Stimulated activated CD8-positive, alpha-beta memory T cell treated with anti-CD3 and anti-CD28 coated beads, Interleukin-12 subunit alpha, Interleukin-12 subunit beta, amount 100 ng/mL, for 24 hours (primary cell): ENCODE data around the gene HNRNPA1L2.
"Not testable (repeated sequence)": the region's sequence is repeated elsewhere in the genome, so short reads cannot be mapped to it uniquely, and the experiment has no call there.

Source experiments
- DNase-seq: peaks from one replicate; pipeline ENCODE4 v3.0.0-alpha.2; 2020; ENCODE audit errors: extremely low read depth

HNRNPA1L2 gene

DNA sequence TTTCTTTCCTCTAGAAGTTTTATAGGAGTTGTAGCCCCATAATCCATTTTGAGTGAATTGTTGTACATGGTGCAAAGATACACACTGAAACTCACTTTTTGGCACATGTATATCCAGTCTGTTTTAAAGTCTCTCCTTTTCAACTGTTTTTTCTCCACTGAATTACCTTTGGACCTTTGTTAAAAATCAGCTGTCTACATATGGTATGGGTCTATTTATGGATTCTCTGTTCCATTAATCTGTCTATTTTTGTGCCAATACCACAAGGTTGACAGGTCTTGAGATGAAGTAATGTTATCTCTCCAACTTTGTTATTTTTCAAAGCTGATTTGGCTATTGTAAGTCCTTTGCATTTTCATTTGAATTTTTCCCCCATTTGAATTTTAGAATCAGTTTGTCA, 4.7 kb downstream of the HNRNPA1L2 start:
- no peak for DNase-seq

- DNase-seq: no peak
Measured at GRCh38 chr13:52650731-52651130, 8.5 kb downstream of the HNRNPA1L2 start.

DNA sequence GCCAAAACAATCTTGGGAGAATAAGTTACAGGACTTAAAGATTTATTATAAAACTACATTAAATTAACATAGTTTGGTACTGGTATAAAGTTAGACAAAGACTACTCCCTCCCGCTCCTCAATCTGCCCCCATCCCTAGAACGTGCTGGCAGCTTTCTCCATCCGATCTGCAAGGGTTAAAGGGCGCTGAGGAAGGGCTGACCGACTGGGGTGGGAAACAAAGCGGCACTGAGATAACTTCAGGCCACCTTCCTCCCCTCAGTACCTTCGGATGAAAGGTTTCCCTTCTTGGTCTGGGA, 9.6 kb downstream of the HNRNPA1L2 start:
- DNase-seq: no peak

- peak; percentile 92 for DNase-seq
Measured at GRCh38 chr13:52652196-52652979, 10.2 kb downstream of the HNRNPA1L2 start, which contains the start of gene SUGT1. SUGT1 (plus strand) TSS chr13:52652836; CDS start chr13:52652921, 85 bp downstream.

DNA sequence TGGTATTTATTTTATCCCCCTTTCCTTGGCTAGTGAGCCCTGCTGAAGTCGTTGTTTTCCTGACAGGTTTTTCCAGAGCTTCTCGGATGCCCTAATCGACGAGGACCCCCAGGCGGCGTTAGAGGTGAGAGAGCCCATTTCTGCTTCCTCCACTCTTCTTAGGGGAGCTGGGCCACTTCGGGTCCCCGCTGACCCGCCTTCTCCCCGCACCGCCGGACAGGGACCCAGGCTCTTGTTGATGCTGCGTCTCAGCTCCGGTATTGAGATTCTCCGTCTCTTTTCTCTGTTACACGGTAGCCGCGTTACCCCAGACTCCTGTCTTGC, 10.7 kb downstream of the HNRNPA1L2 start:
- DNase-seq: no peak

DNA sequence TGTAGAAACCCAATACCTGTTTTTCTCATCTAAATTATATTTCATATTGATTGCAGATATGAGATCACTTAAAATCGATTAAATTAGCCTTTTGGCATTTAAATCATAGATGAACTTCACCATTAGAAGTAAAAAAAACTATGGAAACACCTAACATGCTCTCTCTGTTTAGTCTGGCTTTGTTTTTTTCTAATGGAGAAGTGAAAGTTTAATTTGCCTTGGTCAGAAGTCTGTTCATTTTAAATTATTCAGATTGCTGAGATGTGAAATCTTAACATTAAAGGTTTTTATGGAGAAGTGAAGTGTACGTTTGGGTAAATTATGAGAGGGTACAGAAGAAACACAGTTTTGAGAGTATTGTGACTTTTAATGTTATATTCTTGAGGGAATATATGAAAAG, 17.1 kb downstream of the HNRNPA1L2 start:
- DNase-seq: no peak

DNA sequence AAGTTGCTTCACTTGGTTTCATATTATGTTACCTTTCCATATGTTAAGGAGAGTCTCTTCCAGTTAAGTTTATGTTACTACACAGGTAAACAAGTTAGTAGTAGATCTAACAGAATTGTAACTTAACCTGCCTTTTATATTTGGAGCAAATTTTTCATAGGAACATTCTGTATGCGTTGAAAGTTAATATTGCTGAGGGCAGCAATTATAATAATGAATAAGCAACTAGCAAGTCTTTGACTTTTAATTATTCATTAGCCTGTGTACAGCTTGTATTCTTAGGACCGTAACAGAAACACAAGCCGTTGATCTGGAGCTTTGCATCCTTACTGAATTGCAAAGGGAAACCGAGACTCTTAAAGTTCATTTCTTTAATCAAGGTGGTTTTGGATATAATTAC, 22.0 kb downstream of the HNRNPA1L2 start:
- DNase-seq: no peak

GRCh38 chr13:52665325-52665724, 23.1 kb downstream of the HNRNPA1L2 start:
- no peak for DNase-seq

- DNase-seq: no peak
Measured at GRCh38 chr13:52669677-52670076, 27.4 kb downstream of the HNRNPA1L2 start.

- DNase-seq: no peak
Measured at GRCh38 chr13:52670726-52671125, 28.5 kb downstream of the HNRNPA1L2 start.

DNA sequence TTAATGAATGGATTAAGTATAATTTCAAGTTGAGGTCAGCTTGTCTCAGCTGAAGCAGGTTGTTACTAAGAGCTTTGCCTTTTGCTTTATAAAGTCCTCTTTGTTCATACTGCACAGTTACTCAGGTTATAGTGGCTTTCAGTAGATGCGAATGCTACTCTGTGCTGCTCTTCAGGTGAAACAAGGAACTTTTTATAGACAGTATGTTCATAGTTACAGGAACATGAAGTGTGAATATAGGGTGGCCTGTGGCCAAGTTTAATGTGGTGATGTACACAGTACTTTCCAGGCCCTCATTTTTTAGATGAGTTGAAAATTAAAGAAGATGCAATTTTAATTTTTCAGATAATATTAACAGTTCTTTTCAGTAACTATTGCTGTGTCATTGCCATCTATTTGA, 31.2 kb downstream of the HNRNPA1L2 start:
- no peak for DNase-seq

GRCh38 chr13:52677823-52678222, 35.6 kb downstream of the HNRNPA1L2 start:
- DNase-seq: no peak

GRCh38 chr13:52685806-52686205, 43.6 kb downstream of the HNRNPA1L2 start:
- not testable (repeated sequence) for DNase-seq

DNA sequence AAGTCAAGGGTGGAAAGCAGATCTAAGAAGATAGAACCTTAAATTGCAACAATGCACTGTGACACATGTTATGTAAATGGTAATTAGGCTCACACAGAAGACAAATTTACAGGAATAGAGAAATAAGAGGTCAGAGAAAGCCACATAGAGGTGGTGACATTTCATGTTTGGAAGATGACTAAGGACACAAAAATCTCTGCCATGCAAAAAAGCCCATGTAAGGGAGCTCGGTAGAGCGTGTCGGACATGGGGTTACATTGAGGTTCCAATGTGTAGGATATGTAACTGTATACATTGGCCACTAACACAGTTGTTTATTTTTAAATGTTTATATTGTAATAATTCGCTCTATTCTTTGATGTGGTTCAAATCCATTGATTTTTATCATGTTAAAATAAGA, 44.1 kb downstream of the HNRNPA1L2 start:
- no peak for DNase-seq
